Vagina (tissue), 2 donors: ENCODE data around the gene PALLD. TPM values are rescaled to one million over a fixed set of nuclear protein-coding genes. Genes with fewer than 3 reads are reported as not detected.

Experiments
- DNase-seq, 2 donors: peaks; one replicate each; pipeline ENCODE4 v3.0.0-alpha.2; 2017; ENCODE audit errors: extremely low spot score in 2 of 2
- H3K27ac ChIP-seq: fragments of 200-600 bp; sonication (generic); one replicate; pipeline ENCODE4 v1.5.1; 2019
- H3K27me3 ChIP-seq: fragments of 200-600 bp; sonication (generic); one replicate; pipeline ENCODE4 v1.5.1; 2019
- H3K36me3 ChIP-seq, 2 donors: fragments of 200-600 bp; sonication (generic); one replicate each; pipeline ENCODE4 v1.5.1; 2017 to 2019
- H3K4me1 ChIP-seq: fragments of 200-600 bp; sonication (generic); one replicate; pipeline ENCODE4 v1.5.1; 2019
- H3K4me3 ChIP-seq, 2 donors: fragments of 200-600 bp; sonication (generic); 1 replicate in 1 of 2; 2 replicates in 1 of 2; pipeline ENCODE4 v1.5.1; 2016 to 2019
- H3K9me3 ChIP-seq: fragments of 200-600 bp; sonication (generic); one replicate; pipeline ENCODE4 v1.5.1; 2019
- CTCF ChIP-seq, 3 experiments: fragments of 450-650 bp in 2 of 3; fragments of 200-600 bp in 1 of 3; sonication (generic) in 1 of 3; IDR thresholded peaks; one replicate each; pipeline ENCODE4 v1.5.1; 2017 to 2019; ENCODE audit warnings: antibody characterized with exemption in 3 of 3, mild to moderate bottlenecking in 2 of 3, moderate library complexity in 2 of 3
- POLR2A ChIP-seq, 2 donors: fragments of 450-650 bp; IDR thresholded peaks; one replicate each; pipeline ENCODE4 v1.6.1; 2017; ENCODE audit warnings: antibody characterized with exemption in 2 of 2, mild to moderate bottlenecking in 2 of 2, moderate library complexity in 2 of 2
- POLR2AphosphoS5 ChIP-seq, 2 donors: sonication (generic); formaldehyde crosslinking; IDR thresholded peaks; one replicate each; pipeline ENCODE4 v1.9.0; 2017; ENCODE audit warnings: antibody characterized with exemption in 2 of 2, mild to moderate bottlenecking in 2 of 2, low read depth in 1 of 2; ENCODE audit not compliant: insufficient read depth in 1 of 2
- intact Hi-C: fragments of 100-400 bp; cut with DNase I; formaldehyde crosslinking; loops from one replicate; pipeline ENCODE4 v1.15.1; 2023
- total RNA-seq: library from RNA; depleted of rRNA; stranded (reverse); fragments of >200 nt; gene quantifications from one replicate; pipeline ENCODE4 v1.2.3, GENCODE V29; 2016

PALLD gene
- total RNA-seq, 1 donor from 2014 or later: 229 TPM

GRCh38 chr4:168656055-168656660, 159.3 kb downstream of the PALLD start:
- Histone ChIP-seq H3K4me3 (no peak overlapping the region), H3K27me3 (no peaks in the 10 kb centered on the region), H3K4me1 (peaks cover 36% of the 10 kb centered on the region), H3K9me3 (no peaks in the 10 kb centered on the region), H3K36me3 (no peaks in the 10 kb centered on the region), H3K27ac (peak overlapping the region; percentile 53)
- DNase-seq: no peak
- intact Hi-C loops: no loop called here
- TF ChIP-seq CTCF (IDR thresholded peaks at IDR 0.05): no peak
- peak in 1 of 2 donors; percentile 46 for TF ChIP-seq POLR2AphosphoS5 (IDR thresholded peaks at IDR 0.05; ENCODE audit: insufficient read depth in 1 of 2, low read depth in 1 of 2)

GRCh38 chr4:168656946-168657473, 160.2 kb downstream of the PALLD start:
- H3K27ac ChIP-seq: peak overlapping the region; percentile 37

GRCh38 chr4:168658751-168659150, 161.9 kb downstream of the PALLD start:
- DNase-seq: no peak
- intact Hi-C loops: no loop called here
- Histone ChIP-seq H3K4me1 (peaks cover 43% of the 10 kb centered on the region), H3K4me3 (no peak overlapping the region), H3K36me3 (no peaks in the 10 kb centered on the region), H3K27ac (peak overlapping the region; percentile 18), H3K9me3 (no peaks in the 10 kb centered on the region), H3K27me3 (no peaks in the 10 kb centered on the region)
- TF ChIP-seq POLR2A (IDR thresholded peaks at IDR 0.05) (no peak), CTCF (IDR thresholded peaks at IDR 0.05) (no peak), POLR2AphosphoS5 (IDR thresholded peaks at IDR 0.05; ENCODE audit: insufficient read depth in 1 of 2, low read depth in 1 of 2) (no peak)

More at GRCh38 chr4:168656946-168657473, 160.2 kb downstream of the PALLD start:
- Histone ChIP-seq H3K27me3 (no peaks in the 10 kb centered on the region), H3K4me3 (no peak overlapping the region), H3K36me3 (no peaks in the 10 kb centered on the region), H3K4me1 (peaks cover 36% of the 10 kb centered on the region), H3K9me3 (no peaks in the 10 kb centered on the region)
- TF ChIP-seq POLR2AphosphoS5 (IDR thresholded peaks at IDR 0.05; ENCODE audit: insufficient read depth in 1 of 2, low read depth in 1 of 2) (no peak), CTCF (IDR thresholded peaks at IDR 0.05) (no peak), POLR2A (IDR thresholded peaks at IDR 0.05) (no peak)
- intact Hi-C loops: no loop called here
- DNase-seq: no peak

- intact Hi-C loops: no loop called here
Measured at GRCh38 chr4:168659741-168660465, 163.1 kb downstream of the PALLD start.

More at GRCh38 chr4:168659741-168660465, 163.1 kb downstream of the PALLD start:
- TF ChIP-seq POLR2A (IDR thresholded peaks at IDR 0.05): no peak
- TF ChIP-seq CTCF (IDR thresholded peaks at IDR 0.05): no peak
- no peak for TF ChIP-seq POLR2AphosphoS5 (IDR thresholded peaks at IDR 0.05; ENCODE audit: insufficient read depth in 1 of 2, low read depth in 1 of 2)
- H3K36me3 ChIP-seq: no peaks in the 10 kb centered on the region
- no peak for DNase-seq
- H3K27me3 ChIP-seq: no peaks in the 10 kb centered on the region
- peaks cover 52% of the 10 kb centered on the region for H3K4me1 ChIP-seq
- H3K27ac ChIP-seq: peak overlapping the region; percentile 18
- H3K4me3 ChIP-seq: no peak overlapping the region
- H3K9me3 ChIP-seq: no peaks in the 10 kb centered on the region
